ENCODE data around the gene CDH13. TPM values are rescaled to one million over a fixed set of nuclear protein-coding genes. Genes with fewer than 3 reads are reported as not detected.

CDH13 gene
- total RNA-seq, 1 donor from 2014 or later: 46.4 TPM

DNA sequence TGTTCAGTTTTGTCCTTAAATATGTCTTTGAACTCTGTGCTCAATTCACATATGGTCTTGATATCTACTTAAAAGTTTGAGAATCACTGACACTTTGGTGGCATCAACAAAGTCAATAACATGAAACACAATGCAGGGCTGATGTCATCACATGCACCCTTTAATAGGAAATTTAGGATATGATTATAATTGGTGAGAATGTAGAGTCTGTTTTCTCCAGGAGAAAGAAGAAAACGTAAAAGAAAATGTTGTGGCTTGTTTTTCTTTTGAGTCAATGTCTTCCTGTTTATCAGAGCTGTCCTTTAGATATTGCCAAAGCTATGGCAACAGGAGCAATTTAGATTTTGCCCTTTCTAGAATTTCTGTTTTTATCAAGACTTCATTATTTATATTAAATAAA, 396.9 kb downstream of the CDH13 start:
- no peaks in the 10 kb centered on the region for H3K4me1 Mint-ChIP-seq (ENCODE audit: unreplicated experiment)
- no peak overlapping the region for H3K4me3 Mint-ChIP-seq
- H3K9me3 Mint-ChIP-seq: no peaks in the 10 kb centered on the region
- no peak for TF ChIP-seq CTCF (conservative IDR thresholded peaks at IDR 0.05)
- no peak overlapping the region for H3K27ac Mint-ChIP-seq
- DNase-seq (ENCODE audit: extremely low spot score, unreplicated experiment): no peak
- H3K27me3 Mint-ChIP-seq: peaks cover 6% of the 10 kb centered on the region
- H3K36me3 Mint-ChIP-seq: no peaks in the 10 kb centered on the region

DNA sequence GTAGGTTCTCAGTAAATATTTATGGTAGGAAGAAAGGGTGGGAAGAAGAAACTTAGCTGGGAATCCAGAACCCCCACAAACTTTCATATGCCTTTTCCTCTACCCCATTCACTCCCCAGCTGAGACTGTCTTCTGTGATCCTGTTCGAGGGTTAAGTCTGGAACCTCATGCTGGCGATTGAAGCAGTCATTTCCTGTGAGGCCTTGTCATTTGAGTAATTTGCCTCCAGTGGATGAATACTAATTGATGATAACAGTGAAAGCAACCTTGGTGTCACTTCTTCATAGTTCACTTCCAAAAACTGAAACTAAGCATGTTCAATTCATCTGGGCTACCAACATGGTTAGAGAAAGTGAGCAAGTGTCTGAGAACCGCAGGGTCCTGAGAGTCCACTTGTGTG, 401.2 kb downstream of the CDH13 start:
- Mint-ChIP-seq H3K27ac (no peak overlapping the region), H3K4me3 (no peak overlapping the region), H3K4me1 (ENCODE audit: unreplicated experiment) (no peaks in the 10 kb centered on the region), H3K9me3 (peaks cover 4% of the 10 kb centered on the region), H3K36me3 (no peaks in the 10 kb centered on the region), H3K27me3 (peaks cover 6% of the 10 kb centered on the region)
- no peak for TF ChIP-seq CTCF (conservative IDR thresholded peaks at IDR 0.05)
- no peak for DNase-seq (ENCODE audit: extremely low spot score, unreplicated experiment)

- DNase-seq (ENCODE audit: extremely low spot score, unreplicated experiment): no peak
- H3K36me3 Mint-ChIP-seq: no peaks in the 10 kb centered on the region
- no peak overlapping the region for H3K4me3 Mint-ChIP-seq
- H3K27ac Mint-ChIP-seq: no peak overlapping the region
- H3K4me1 Mint-ChIP-seq (ENCODE audit: unreplicated experiment): no peaks in the 10 kb centered on the region
- H3K9me3 Mint-ChIP-seq: peaks cover 4% of the 10 kb centered on the region
- peaks cover 6% of the 10 kb centered on the region for H3K27me3 Mint-ChIP-seq
- no peak for TF ChIP-seq CTCF (conservative IDR thresholded peaks at IDR 0.05)
These were observed 402.7 kb downstream of the CDH13 start for GRCh38 chr16:83029467-83029866.

GRCh38 chr16:83031524-83031923, 404.8 kb downstream of the CDH13 start:
- peaks cover 3% of the 10 kb centered on the region for H3K27me3 Mint-ChIP-seq
- H3K27ac Mint-ChIP-seq: no peak overlapping the region
- no peak for DNase-seq (ENCODE audit: extremely low spot score, unreplicated experiment)
- H3K9me3 Mint-ChIP-seq: peaks cover 4% of the 10 kb centered on the region
- TF ChIP-seq CTCF (conservative IDR thresholded peaks at IDR 0.05): no peak
- no peak overlapping the region for H3K4me3 Mint-ChIP-seq
- no peaks in the 10 kb centered on the region for H3K4me1 Mint-ChIP-seq (ENCODE audit: unreplicated experiment)
- no peaks in the 10 kb centered on the region for H3K36me3 Mint-ChIP-seq

- no peak for TF ChIP-seq CTCF (conservative IDR thresholded peaks at IDR 0.05)
- Mint-ChIP-seq H3K27ac (no peak overlapping the region), H3K4me1 (ENCODE audit: unreplicated experiment) (no peaks in the 10 kb centered on the region), H3K36me3 (peaks cover 3% of the 10 kb centered on the region), H3K9me3 (peaks cover 4% of the 10 kb centered on the region), H3K4me3 (no peak overlapping the region), H3K27me3 (peaks cover 15% of the 10 kb centered on the region)
- DNase-seq (ENCODE audit: extremely low spot score, unreplicated experiment): no peak
These were observed 410.3 kb downstream of the CDH13 start for GRCh38 chr16:83037102-83037501.

DNA sequence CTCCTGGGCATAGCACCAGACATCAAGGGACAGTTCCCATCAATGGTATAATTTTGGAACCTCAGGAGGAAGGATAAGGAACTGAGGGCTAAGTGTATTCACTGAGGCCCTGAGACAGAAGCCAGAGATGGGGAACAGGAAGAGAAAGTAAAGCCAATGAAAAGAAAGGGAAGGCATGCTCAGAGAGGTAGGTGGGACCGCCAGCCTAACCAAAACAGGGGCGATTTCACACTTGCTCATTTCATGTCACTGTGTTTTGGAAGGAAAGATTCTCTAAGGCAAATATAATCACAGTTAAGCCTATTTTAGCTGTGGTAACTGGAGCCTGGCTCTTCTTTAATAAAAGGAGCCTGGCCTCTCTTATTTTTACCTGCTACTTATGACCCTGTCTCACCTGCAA, 411.1 kb downstream of the CDH13 start:
- Mint-ChIP-seq H3K36me3 (peaks cover 3% of the 10 kb centered on the region), H3K27me3 (peaks cover 16% of the 10 kb centered on the region), H3K27ac (no peak overlapping the region), H3K9me3 (peaks cover 4% of the 10 kb centered on the region), H3K4me1 (ENCODE audit: unreplicated experiment) (no peaks in the 10 kb centered on the region), H3K4me3 (no peak overlapping the region)
- DNase-seq (ENCODE audit: extremely low spot score, unreplicated experiment): no peak
- TF ChIP-seq CTCF (conservative IDR thresholded peaks at IDR 0.05): no peak
